Measurements from ENCODE around the gene TAS2R60. TPM values are rescaled to one million over a fixed set of nuclear protein-coding genes. Genes with fewer than 3 reads are reported as not detected.
"Not testable (repeated sequence)": the region's sequence is repeated elsewhere in the genome, so short reads cannot be mapped to it uniquely, and the experiment has no call there.

TAS2R60 gene
- polyA plus RNA-seq, 3 donors = not detected

- DNase-seq (ENCODE audit: extremely low read depth in 1 of 11, low read depth in 9 of 11, low spot score in 4 of 11) = peak in 1 of 11 donors; percentile 53
These were observed 34.3 kb upstream of the TAS2R60 start, which contains the start of gene EPHA1 for GRCh38 chr7:143408686-143409561. TSS of gene EPHA1 (minus strand) at chr7:143408856. CDS start at chr7:143408805, 51 bp downstream.

GRCh38 chr7:143410521-143411004, 32.7 kb upstream of the TAS2R60 start:
- no peak for DNase-seq (ENCODE audit: extremely low read depth in 1 of 11, low read depth in 9 of 11, low spot score in 4 of 11)

GRCh38 chr7:143411976-143412708, 31.1 kb upstream of the TAS2R60 start:
- DNase-seq (ENCODE audit: extremely low read depth in 1 of 11, low read depth in 9 of 11, low spot score in 4 of 11) = no peak

GRCh38 chr7:143413123-143413522, 30.1 kb upstream of the TAS2R60 start:
- no peak for DNase-seq (ENCODE audit: extremely low read depth in 1 of 11, low read depth in 9 of 11, low spot score in 4 of 11)

GRCh38 chr7:143415209-143415608, 28.0 kb upstream of the TAS2R60 start:
- not testable (repeated sequence) for DNase-seq (ENCODE audit: extremely low read depth in 1 of 11, low read depth in 9 of 11, low spot score in 4 of 11)

GRCh38 chr7:143415742-143416397, 27.4 kb upstream of the TAS2R60 start:
- DNase-seq (ENCODE audit: extremely low read depth in 1 of 11, low read depth in 9 of 11, low spot score in 4 of 11) = no peak

- DNase-seq (ENCODE audit: extremely low read depth in 1 of 11, low read depth in 9 of 11, low spot score in 4 of 11) = no peak
These were observed 26.6 kb upstream of the TAS2R60 start for GRCh38 chr7:143416565-143417149.

GRCh38 chr7:143417734-143418383, 25.4 kb upstream of the TAS2R60 start:
- DNase-seq (ENCODE audit: extremely low read depth in 1 of 11, low read depth in 9 of 11, low spot score in 4 of 11) = no peak

GRCh38 chr7:143418681-143419458, 24.4 kb upstream of the TAS2R60 start:
- DNase-seq (ENCODE audit: extremely low read depth in 1 of 11, low read depth in 9 of 11, low spot score in 4 of 11) = no peak

- DNase-seq (ENCODE audit: extremely low read depth in 1 of 11, low read depth in 9 of 11, low spot score in 4 of 11) = no peak
These were observed 23.4 kb upstream of the TAS2R60 start for GRCh38 chr7:143419880-143420279.

GRCh38 chr7:143420624-143421023, 22.6 kb upstream of the TAS2R60 start:
- not testable (repeated sequence) for DNase-seq (ENCODE audit: extremely low read depth in 1 of 11, low read depth in 9 of 11, low spot score in 4 of 11)

- DNase-seq (ENCODE audit: extremely low read depth in 1 of 11, low read depth in 9 of 11, low spot score in 4 of 11) = no peak
These were observed 21.2 kb upstream of the TAS2R60 start for GRCh38 chr7:143422033-143422432.

GRCh38 chr7:143424476-143424875, 18.8 kb upstream of the TAS2R60 start:
- DNase-seq (ENCODE audit: extremely low read depth in 1 of 11, low read depth in 9 of 11, low spot score in 4 of 11) = not testable (repeated sequence)

GRCh38 chr7:143426479-143427142, 16.6 kb upstream of the TAS2R60 start:
- no peak for DNase-seq (ENCODE audit: extremely low read depth in 1 of 11, low read depth in 9 of 11, low spot score in 4 of 11)

GRCh38 chr7:143429770-143430698, 13.2 kb upstream of the TAS2R60 start:
- DNase-seq (ENCODE audit: extremely low read depth in 1 of 11, low read depth in 9 of 11, low spot score in 4 of 11) = no peak

- DNase-seq (ENCODE audit: extremely low read depth in 1 of 11, low read depth in 9 of 11, low spot score in 4 of 11) = no peak
These were observed 12.1 kb upstream of the TAS2R60 start for GRCh38 chr7:143431109-143431508.

Data from renal cortex interstitium (tissue), 11 donors.